SU-DHL-6 (cell line): ENCODE data around the gene GRAMD1A.

Experiments used
- H2AFZ ChIP-seq: fragments of 200-600 bp; sonication (generic); 2 replicates; pipeline ENCODE4 v1.6.1; 2014; ENCODE audit warnings: low read depth, mild to moderate bottlenecking, moderate library complexity, mixed read lengths, antibody characterized with exemption, low read length; ENCODE audit not compliant: severe bottlenecking
- H3F3A ChIP-seq: fragments of 200-600 bp; shearing (Covaris generic); 2 replicates; pipeline ENCODE4 v1.6.0; 2016; ENCODE audit warnings: antibody characterized with exemption, mild to moderate bottlenecking; ENCODE audit not compliant: insufficient read depth
- H3K27ac ChIP-seq: fragments of 200-600 bp; sonication (generic); 2 replicates; pipeline ENCODE4 v1.5.1; 2016; ENCODE audit warnings: low read depth, mild to moderate bottlenecking, low read length, moderate library complexity, mixed read lengths
- H3K27me3 ChIP-seq: fragments of 200-600 bp; sonication (generic), shearing (Covaris generic); 2 replicates; pipeline ENCODE4 v1.6.0; 2014; ENCODE audit warnings: mild to moderate bottlenecking, low read length
- H3K36me3 ChIP-seq: fragments of 200-600 bp; sonication (generic); 2 replicates; pipeline ENCODE4 v1.6.1; 2014; ENCODE audit warnings: mild to moderate bottlenecking, low read length, mixed read lengths
- H3K4me2 ChIP-seq: fragments of 300-600, 200-600 bp; shearing (Covaris generic), sonication (generic); 2 replicates; pipeline ENCODE4 v1.6.0; 2014; ENCODE audit warnings: low read length, low read depth, mild to moderate bottlenecking; ENCODE audit not compliant: poor library complexity, severe bottlenecking
- H3K4me3 ChIP-seq: fragments of 200-600 bp; sonication (generic); 2 replicates; pipeline ENCODE4 v1.5.1; 2014; ENCODE audit warnings: antibody characterized with exemption, low read length, mild to moderate bottlenecking, mixed read lengths; ENCODE audit not compliant: insufficient read depth, poor library complexity, severe bottlenecking
- H3K79me2 ChIP-seq: fragments of 200-600 bp; sonication (generic); 2 replicates; pipeline ENCODE4 v1.6.1; 2014; ENCODE audit warnings: mild to moderate bottlenecking, low read length, moderate library complexity; ENCODE audit not compliant: insufficient read depth
- H3K9ac ChIP-seq: fragments of 200-600 bp; sonication (generic); 2 replicates; pipeline ENCODE4 v1.7.0; 2014; ENCODE audit warnings: mild to moderate bottlenecking, low read length
- H3K9me2 ChIP-seq: fragments of 200-600 bp; sonication (generic); replicated peaks from 2 replicates; pipeline ENCODE4 v1.6.1; 2014; ENCODE audit warnings: low read length; ENCODE audit not compliant: insufficient read depth
- H3K9me3 ChIP-seq: fragments of 200-600 bp; sonication (generic); 2 replicates; pipeline ENCODE4 v1.6.1; 2014; ENCODE audit warnings: low read length, mixed read lengths; ENCODE audit not compliant: insufficient read depth
- H4K20me1 ChIP-seq: fragments of 200-600 bp; sonication (generic); 2 replicates; pipeline ENCODE4 v1.6.1; 2014; ENCODE audit warnings: low read depth, mild to moderate bottlenecking, antibody characterized with exemption, low read length, moderate library complexity, mixed read lengths
- EZH2phosphoT487 ChIP-seq: fragments of 200-600 bp; sonication (generic), shearing (Covaris generic); conservative IDR thresholded peaks from 2 replicates; pipeline ENCODE4 v1.6.1; 2018; ENCODE audit warnings: mild to moderate bottlenecking, antibody characterized with exemption, low read length, moderate library complexity, mixed read lengths
- TF ChIP-seq, protein P1 (sequence below): fragments of 200-600 bp; sonication (generic); IDR thresholded peaks from one replicate; pipeline ENCODE4 v1.5.1; 2017; ENCODE audit warnings: antibody characterized with exemption, mild to moderate bottlenecking, low read length, moderate library complexity; ENCODE audit not compliant: insufficient read depth, poor library complexity, severe bottlenecking

GRAMD1A gene

DNA sequence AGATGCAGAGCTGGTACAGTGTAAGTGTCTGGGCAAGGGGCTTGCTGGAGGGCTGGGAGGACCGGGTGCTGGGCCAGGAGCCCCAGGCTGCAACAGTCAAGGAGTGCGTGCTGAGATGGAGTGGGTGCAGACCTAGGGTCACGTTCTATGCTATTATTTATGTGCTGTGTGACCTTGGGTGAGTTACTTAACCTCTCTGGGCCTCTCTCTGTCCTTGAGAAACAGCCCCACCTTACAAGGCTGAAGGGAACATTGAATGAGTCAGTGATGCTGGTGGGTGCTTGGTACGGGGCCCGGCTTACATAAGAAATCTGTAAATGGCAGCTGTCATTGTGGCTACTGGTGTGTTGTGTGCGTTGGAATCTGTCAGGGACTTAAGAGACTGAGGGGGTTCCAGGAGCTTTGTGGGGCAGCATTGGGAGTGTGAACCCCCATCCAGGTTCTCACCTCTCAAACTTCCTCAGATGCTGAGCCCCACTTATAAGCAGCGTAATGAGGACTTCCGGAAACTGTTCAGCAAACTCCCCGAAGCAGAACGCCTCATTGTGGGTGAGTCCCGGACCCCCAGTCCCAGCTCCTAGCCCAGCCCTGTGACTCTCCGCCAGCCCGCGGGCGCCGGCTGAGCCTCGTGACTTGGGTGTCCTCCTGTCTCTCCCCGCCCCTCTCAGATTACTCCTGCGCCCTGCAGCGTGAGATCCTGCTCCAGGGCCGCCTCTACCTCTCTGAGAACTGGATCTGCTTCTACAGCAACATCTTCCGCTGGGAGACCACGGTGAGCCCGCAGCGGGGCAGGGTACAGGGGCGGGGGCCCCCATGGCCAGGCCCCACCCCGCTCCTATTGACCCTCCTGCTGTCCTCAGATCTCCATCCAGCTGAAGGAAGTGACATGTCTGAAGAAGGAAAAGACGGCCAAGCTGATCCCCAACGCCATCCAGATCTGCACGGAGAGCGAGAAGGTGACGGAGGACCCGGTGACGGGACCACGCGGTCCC lies 9.6 kb downstream of the GRAMD1A start:
- H3K27ac ChIP-seq, result no peak overlapping the region
- TF ChIP-seq, protein P1, sequence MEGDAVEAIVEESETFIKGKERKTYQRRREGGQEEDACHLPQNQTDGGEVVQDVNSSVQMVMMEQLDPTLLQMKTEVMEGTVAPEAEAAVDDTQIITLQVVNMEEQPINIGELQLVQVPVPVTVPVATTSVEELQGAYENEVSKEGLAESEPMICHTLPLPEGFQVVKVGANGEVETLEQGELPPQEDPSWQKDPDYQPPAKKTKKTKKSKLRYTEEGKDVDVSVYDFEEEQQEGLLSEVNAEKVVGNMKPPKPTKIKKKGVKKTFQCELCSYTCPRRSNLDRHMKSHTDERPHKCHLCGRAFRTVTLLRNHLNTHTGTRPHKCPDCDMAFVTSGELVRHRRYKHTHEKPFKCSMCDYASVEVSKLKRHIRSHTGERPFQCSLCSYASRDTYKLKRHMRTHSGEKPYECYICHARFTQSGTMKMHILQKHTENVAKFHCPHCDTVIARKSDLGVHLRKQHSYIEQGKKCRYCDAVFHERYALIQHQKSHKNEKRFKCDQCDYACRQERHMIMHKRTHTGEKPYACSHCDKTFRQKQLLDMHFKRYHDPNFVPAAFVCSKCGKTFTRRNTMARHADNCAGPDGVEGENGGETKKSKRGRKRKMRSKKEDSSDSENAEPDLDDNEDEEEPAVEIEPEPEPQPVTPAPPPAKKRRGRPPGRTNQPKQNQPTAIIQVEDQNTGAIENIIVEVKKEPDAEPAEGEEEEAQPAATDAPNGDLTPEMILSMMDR, result no peak
- TF ChIP-seq EZH2phosphoT487, result no peak
- no peak overlapping the region for H3K4me3 ChIP-seq
- no peaks in the 10 kb centered on the region for H3K9me2 ChIP-seq
- H3K79me2 ChIP-seq, result peaks cover 11% of the 10 kb centered on the region
- H2AFZ ChIP-seq, result no peak overlapping the region
- H3K36me3 ChIP-seq, result no peaks in the 10 kb centered on the region
- H3K4me2 ChIP-seq, result no peak overlapping the region
- no peaks in the 10 kb centered on the region; the same call in 1 of the 2 replicates for H4K20me1 ChIP-seq
- no peaks in the 10 kb centered on the region for H3K9me3 ChIP-seq
- no peak overlapping the region for H3K9ac ChIP-seq
- no peaks in the 10 kb centered on the region for H3K27me3 ChIP-seq
- 0 out of 2 replicates have a peak, but pooled peaks cover 4% of the 10 kb centered on the region for H3F3A ChIP-seq

DNA sequence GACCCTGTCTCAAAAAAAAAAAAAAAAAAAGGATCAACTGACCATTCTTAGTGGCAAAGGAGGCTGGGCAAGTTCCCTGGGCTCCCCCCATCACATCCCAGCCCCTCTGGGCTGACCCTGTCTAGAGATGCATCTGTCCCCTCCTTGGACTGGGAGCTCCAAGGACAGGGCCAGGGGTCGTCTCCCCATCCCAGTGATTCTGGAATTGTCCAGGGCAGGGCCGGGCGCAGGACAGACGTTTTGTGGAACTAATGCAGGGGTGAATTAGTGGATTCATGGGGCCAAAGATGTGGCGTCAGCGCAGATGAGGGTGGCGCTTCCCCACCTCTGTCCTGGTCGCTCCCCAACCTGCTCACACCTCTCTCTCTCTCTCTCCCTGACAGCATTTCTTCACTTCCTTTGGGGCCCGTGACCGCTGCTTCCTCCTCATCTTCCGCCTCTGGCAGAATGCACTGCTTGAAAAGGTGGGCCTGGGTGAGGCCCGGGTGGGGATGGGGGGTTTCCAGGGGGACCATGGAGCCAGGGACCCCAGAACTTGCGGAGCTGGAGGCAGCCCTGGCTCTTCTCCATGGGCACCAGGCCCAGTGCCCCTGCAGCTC lies 11.1 kb downstream of the GRAMD1A start:
- no peak for TF ChIP-seq EZH2phosphoT487
- TF ChIP-seq, protein P1, result no peak

DNA sequence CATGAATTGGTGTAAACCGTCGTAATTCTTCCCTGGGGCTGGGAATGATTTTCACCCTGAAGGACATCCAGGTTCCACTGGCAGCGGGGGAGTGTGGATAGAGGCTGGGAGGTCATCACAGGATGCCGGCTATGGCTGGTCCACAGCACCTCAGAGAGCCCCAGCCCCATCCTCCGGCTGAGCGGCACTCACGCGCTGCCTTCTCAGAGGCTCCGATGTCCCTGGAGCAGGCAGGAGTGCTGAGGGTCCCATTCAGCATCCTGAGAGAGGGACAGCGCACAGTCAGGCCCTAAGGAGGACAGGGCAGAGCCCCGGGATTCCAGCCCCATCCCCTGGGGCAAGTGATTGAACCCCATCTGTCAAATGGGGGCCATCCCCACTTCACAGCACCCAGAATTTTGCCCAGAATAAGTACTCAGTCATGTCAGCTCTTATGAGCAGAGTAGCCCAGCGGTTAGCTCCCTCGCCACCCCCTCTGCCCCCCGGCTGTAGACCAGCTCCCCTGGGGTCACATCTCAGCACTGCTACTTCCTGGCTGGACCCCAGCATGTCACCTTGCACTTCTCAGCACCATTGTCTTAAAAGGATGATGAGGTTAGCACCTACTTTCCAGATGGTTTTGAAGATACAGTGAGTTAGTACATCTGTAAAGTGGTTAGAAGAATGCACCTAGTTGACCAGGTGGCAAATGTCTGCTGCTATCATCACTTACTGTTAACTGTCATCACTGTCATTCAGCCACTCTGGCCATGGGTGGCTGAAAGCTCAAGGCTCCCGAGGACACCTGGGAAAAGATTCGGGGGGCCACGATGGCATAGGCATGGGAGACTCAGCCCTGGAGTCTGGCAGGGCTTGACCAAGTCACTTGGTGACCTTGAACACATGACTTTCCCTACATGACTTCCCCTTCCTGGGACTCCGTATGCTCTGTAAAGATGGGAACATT lies 11.9 kb downstream of the GRAMD1A start:
- Histone ChIP-seq H3K36me3 (no peaks in the 10 kb centered on the region), H3K27me3 (no peaks in the 10 kb centered on the region), H3K9me2 (no peaks in the 10 kb centered on the region), H3F3A (no peaks in the 10 kb centered on the region), H3K4me3 (no peak overlapping the region), H3K4me2 (no peak overlapping the region), H4K20me1 (no peaks in the 10 kb centered on the region), H2AFZ (no peak overlapping the region), H3K9ac (no peak overlapping the region), H3K27ac (no peak overlapping the region), H3K9me3 (no peaks in the 10 kb centered on the region), H3K79me2 (no peaks in the 10 kb centered on the region)
- no peak for TF ChIP-seq EZH2phosphoT487
- TF ChIP-seq, protein P1, result no peak

More for the DNA sequence above, 11.1 kb downstream of the GRAMD1A start:
- Histone ChIP-seq H3K9me2 (no peaks in the 10 kb centered on the region), H3K27me3 (no peaks in the 10 kb centered on the region), H3K4me3 (no peak overlapping the region), H2AFZ (no peak overlapping the region), H3F3A (0 out of 2 replicates have a peak, but pooled peaks cover 4% of the 10 kb centered on the region), H3K79me2 (peaks cover under 1% of the 10 kb centered on the region; the same call in 1 of the 2 replicates), H4K20me1 (no peaks in the 10 kb centered on the region), H3K27ac (no peak overlapping the region), H3K9ac (no peak overlapping the region), H3K4me2 (no peak overlapping the region), H3K9me3 (no peaks in the 10 kb centered on the region), H3K36me3 (no peaks in the 10 kb centered on the region)
